MG63 (cell line): ENCODE results near the gene NFIC. TPM values are rescaled to one million over a fixed set of nuclear protein-coding genes. Genes with fewer than 3 reads are reported as not detected.
A peak's percentile ranks its signal among the peaks of the same experiment; 100 is the strongest.
"Not testable (repeated sequence)": the region's sequence is repeated elsewhere in the genome, so short reads cannot be mapped to it uniquely, and the experiment has no call there.

Experiments
- DNase-seq: peaks from one replicate; pipeline ENCODE4 v3.0.0-alpha.2; 2020
- H3K27me3 ChIP-seq: fragments of 250-450 bp; sonication (Bioruptor Pico); 2 replicates; pipeline ENCODE4 v1.5.1; 2020; ENCODE audit warnings: mild to moderate bottlenecking, moderate library complexity
- H3K36me3 ChIP-seq: fragments of 250-450 bp; sonication (Bioruptor Pico); 2 replicates; pipeline ENCODE4 v1.5.1; 2020; ENCODE audit warnings: mild to moderate bottlenecking, moderate library complexity
- H3K4me3 ChIP-seq: fragments of 250-450 bp; sonication (Bioruptor Pico); 2 replicates; pipeline ENCODE4 v1.5.1; 2020; ENCODE audit warnings: mild to moderate bottlenecking, moderate library complexity
- H3K9me3 ChIP-seq: fragments of 250-450 bp; sonication (Bioruptor Pico); 2 replicates; pipeline ENCODE4 v1.5.1; 2020; ENCODE audit warnings: mild to moderate bottlenecking, moderate library complexity
- total RNA-seq: library from RNA; depleted of rRNA; stranded (reverse); fragments of >200 nt; shearing (Covaris generic); gene quantifications from 2 replicates; pipeline ENCODE4 v1.2.3, GENCODE V29; 2014; ENCODE audit warnings: low replicate concordance

The NFIC gene
- total RNA-seq, 1 experiment from 2014 or later = 14.1 TPM

DNA sequence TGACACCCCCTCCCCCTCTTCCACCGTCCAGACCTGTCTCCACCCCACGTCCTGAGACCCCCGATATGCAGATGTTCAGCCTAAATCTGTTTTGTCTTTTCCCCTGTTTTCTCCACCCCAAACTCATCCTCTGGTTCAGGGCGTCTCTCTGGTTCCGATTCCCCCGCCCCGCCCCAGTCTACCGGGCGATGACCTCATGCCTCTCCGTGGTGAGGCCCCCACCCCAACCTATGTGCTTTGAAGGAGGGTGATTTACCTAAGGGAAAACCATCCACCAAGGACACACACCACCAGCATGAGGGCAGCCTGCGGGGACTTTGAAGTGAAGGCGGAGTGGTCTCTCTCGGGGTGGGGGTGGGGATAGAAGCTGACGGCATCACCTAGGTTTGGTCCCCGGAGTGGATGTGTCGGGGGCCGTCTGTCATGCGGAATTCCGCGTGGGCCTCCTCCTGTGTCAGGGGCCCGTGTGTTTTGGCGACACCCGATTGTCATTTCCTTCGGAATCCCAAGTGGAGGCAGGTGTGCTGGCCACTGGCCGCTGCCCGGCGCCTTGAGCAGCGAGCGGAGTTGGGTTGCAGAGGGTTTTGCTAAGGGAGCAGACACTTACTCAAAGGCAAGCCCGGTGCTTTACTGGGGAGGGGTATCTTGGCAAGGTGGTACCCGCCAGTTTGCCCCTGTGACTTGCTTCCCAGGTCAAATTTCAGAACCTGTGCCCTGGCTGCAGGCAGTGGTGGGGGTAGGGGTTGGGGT, 141.2 kb downstream of the NFIC start:
- Histone ChIP-seq H3K9me3 (no peaks in the 10 kb centered on the region), H3K27me3 (no peaks in the 10 kb centered on the region), H3K4me3 (peak overlapping the region; percentile 66), H3K36me3 (peaks cover 5% of the 10 kb centered on the region)
- DNase-seq = no peak

GRCh38 chr19:3508121-3508661, 141.8 kb downstream of the NFIC start:
- not testable (repeated sequence) for H3K9me3 ChIP-seq, H3K36me3 ChIP-seq

DNA sequence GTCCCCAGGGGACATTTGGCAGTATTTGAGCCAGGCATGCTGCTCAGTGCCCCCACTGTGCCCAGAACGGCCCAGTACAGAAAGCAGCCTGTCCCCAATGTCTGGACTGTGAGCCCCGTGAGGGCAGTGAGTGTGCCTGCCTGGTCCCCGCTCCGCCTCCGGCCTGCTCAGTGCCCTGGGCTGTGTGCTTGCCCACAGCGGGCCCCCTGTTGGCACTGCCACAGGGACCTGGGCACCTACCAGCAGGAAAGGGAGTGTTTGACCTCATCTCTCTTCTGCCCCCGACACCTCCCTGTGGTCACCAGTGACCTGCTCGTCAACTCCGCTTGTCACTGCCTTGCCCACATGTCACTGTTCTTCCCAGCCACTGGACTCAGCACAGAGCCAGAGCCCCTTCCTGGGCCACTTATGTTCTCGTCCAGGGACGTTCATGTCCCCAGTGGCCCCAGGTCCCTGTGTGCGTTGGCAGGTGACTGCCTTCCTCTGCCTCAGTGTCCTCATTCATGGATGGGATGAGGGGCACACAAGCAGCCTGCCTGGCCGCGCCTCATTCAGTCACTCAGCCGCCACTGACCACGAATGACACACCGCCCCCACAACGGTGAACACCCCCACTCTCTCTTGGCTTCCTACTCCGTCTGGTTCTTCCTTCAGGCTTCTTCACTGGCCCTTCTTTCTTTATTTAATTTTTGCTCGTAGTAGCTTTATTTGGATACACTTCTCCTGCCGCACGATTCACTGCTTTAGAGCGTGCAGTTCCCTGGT, 142.6 kb downstream of the NFIC start:
- DNase-seq = no peak
- Histone ChIP-seq H3K36me3 (peaks cover 5% of the 10 kb centered on the region), H3K9me3 (no peaks in the 10 kb centered on the region), H3K27me3 (no peaks in the 10 kb centered on the region), H3K4me3 (no peak overlapping the region)

More at GRCh38 chr19:3508121-3508661, 141.8 kb downstream of the NFIC start:
- not testable (repeated sequence) for DNase-seq, H3K27me3 ChIP-seq, H3K4me3 ChIP-seq

DNA sequence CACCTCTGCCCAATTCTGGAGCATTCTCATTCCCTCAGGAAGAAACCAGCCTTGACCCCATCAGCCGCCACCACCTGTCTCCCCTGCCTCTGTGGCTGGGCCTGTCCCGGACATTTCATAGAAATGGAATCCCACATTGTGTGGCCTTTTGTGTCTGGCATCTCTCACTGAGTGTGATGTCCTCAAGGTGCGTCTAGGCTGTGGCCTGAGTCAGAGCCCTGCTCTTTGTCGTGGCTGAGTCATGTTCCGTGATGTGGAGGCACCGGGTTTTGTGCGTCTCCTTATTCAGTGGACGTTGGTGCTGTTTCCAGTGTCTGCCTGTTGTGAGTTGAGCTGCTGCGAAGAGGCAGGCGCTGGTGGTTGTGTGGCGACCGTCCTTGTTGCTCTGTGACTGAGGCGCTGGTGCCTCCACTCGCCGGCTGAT, 143.2 kb downstream of the NFIC start:
- Histone ChIP-seq H3K4me3 (no peak overlapping the region), H3K27me3 (no peaks in the 10 kb centered on the region), H3K9me3 (no peaks in the 10 kb centered on the region), H3K36me3 (peaks cover 5% of the 10 kb centered on the region)
- no peak for DNase-seq

GRCh38 chr19:3510727-3511126, 144.3 kb downstream of the NFIC start:
- no peak overlapping the region for H3K4me3 ChIP-seq
- peaks cover 5% of the 10 kb centered on the region for H3K36me3 ChIP-seq
- DNase-seq = no peak
- no peaks in the 10 kb centered on the region for H3K27me3 ChIP-seq
- no peaks in the 10 kb centered on the region for H3K9me3 ChIP-seq

DNA sequence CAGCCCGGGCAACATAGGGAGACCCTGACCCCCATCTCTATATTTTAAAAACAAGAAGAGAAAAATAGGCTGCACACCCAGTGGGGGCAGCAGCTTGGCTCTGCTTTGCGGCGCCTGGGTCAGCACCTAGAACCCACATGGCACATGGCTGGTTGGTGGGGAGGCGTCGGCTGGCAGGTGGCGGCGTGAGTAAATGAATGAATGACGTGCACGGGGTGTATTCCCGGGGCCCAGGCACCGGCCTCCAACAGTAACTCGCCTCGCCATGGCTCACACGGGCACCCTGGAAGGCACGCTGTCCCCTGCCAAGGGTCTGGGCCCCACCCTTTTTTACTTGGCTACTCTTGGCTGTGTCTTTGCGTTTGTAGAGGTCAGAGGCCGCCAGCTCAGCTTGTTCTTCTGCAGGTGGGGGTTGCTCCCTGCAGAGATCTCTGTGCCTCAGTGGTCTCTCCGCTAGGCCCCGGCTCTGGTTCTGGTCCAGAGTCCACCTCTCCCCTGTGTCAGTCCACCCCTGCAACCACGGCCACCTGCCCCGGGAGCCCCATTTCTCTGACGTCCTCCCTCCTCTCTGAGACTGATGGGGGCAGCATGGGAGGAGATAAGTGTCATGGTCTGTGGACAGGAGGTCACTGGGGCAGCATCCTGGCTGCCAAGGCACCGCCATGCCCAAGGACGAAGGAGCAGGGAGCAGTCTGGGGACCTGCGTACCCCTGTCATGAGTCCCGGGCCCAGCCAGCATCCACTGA, 145.3 kb downstream of the NFIC start:
- no peak for DNase-seq
- Histone ChIP-seq H3K36me3 (peaks cover 5% of the 10 kb centered on the region), H3K9me3 (no peaks in the 10 kb centered on the region), H3K27me3 (no peaks in the 10 kb centered on the region), H3K4me3 (no peak overlapping the region)

GRCh38 chr19:3512562-3513228, 146.3 kb downstream of the NFIC start:
- H3K9me3 ChIP-seq = no peaks in the 10 kb centered on the region
- no peaks in the 10 kb centered on the region for H3K27me3 ChIP-seq
- peaks cover 5% of the 10 kb centered on the region for H3K36me3 ChIP-seq
- no peak for DNase-seq
- no peak overlapping the region for H3K4me3 ChIP-seq

DNA sequence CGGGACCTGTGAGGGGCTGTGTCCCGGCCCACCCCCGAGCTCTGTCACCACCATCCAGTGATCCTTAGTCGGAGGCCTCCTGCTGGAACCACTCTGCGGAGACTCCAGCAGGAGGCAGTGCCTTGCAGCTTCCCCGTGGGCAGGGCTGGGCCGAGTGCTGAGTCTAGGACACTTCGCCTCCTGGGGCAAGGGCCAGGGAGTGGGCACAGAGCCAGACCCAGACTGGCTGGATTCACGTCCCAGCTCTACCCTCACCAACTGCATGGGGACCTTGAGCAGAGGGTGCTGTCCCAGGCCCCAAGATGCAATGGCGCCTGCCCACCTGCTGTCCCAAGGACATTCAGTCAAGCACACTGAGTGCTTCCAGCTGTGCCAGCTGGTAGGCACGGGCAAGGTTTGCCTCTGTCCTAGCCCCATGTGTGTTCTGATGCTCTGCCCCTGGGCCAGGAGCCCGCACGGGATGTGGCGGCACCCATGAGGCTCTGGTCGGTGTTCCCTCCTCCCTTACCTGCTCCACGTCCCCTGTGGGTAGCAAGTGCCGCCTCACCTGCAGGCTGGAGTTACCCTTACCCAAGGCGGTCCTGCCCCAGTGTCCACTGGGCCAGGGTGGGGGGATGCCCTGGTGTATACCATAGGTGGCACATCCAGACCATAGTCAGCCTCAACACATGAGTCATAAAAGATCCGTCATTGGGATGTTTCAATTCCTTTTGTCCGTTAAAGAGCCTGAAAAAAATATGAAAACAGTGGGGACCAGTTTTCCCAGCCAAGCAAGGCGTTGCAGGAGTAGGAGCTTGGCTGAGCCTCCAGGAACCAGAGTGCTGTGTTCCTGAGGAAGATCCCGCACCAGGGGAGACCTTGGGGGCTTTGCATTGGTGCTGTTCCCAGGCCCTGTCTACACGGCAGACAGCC, 147.1 kb downstream of the NFIC start:
- Histone ChIP-seq H3K27me3 (no peaks in the 10 kb centered on the region), H3K9me3 (no peaks in the 10 kb centered on the region), H3K4me3 (no peak overlapping the region), H3K36me3 (peaks cover 5% of the 10 kb centered on the region)
- DNase-seq = no peak

- Histone ChIP-seq H3K27me3 (no peaks in the 10 kb centered on the region), H3K36me3 (no peaks in the 10 kb centered on the region; the same call in none of the 2 replicates), H3K9me3 (no peaks in the 10 kb centered on the region), H3K4me3 (no peak overlapping the region)
- no peak for DNase-seq
These were observed 148.5 kb downstream of the NFIC start for GRCh38 chr19:3514930-3515329.

DNA sequence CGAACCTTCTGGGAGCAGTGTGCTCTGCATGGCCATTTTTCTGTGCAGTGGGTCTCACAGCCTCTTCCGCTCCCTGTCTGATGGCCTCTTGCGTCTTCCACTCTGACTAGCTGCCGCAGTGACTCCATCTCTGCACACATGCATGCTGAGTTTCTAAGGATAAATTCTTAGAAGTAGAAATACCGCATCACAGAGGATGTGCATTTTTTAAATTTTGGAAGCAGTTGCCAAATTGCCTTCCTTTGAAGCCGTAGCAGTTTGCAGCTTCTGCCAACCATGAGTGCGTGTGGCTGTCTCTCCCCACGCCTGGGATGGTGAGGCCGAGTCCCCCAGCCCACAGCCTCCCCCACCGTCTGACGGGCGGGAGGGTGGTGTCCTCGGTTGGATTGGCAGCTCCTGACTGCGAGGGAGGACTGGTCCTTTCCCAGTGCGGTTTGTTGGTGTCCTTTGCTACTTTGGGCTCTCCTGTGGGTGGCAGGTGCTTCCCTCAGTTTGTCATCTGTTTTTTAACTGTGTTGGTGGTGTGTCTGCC, 149.6 kb downstream of the NFIC start:
- no peaks in the 10 kb centered on the region; the same call in 1 of the 2 replicates for H3K36me3 ChIP-seq
- DNase-seq = no peak
- no peaks in the 10 kb centered on the region for H3K9me3 ChIP-seq
- H3K4me3 ChIP-seq = no peak overlapping the region
- H3K27me3 ChIP-seq = no peaks in the 10 kb centered on the region

- Histone ChIP-seq H3K36me3 (no peaks in the 10 kb centered on the region), H3K4me3 (no peak overlapping the region), H3K9me3 (no peaks in the 10 kb centered on the region), H3K27me3 (no peaks in the 10 kb centered on the region)
- DNase-seq = no peak
These were observed 150.4 kb downstream of the NFIC start for GRCh38 chr19:3516675-3517207.

DNA sequence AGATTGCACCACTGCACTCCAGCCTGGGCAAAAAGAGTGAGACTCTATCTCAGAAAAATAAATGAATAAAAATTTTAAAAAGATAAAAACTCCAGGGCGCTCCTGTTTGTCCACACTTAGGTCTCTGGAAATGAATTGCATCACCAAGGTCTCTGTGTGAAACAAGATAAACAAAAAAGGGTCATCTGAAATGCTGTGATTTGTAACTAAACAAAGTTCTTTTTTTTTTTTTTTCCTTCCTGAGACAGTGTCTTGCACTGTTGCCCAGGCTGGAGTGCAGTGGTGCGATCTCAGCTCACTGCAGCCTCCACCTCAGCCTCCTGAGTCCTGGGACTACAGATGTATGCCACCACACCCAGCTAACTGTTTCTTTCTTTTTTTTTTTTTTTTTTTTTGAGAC, 151.3 kb downstream of the NFIC start:
- H3K4me3 ChIP-seq = no peak overlapping the region
- no peak for DNase-seq
- no peaks in the 10 kb centered on the region for H3K27me3 ChIP-seq
- H3K9me3 ChIP-seq = no peaks in the 10 kb centered on the region
- H3K36me3 ChIP-seq = no peaks in the 10 kb centered on the region

GRCh38 chr19:3518255-3518654, 151.9 kb downstream of the NFIC start:
- Histone ChIP-seq H3K27me3 (no peaks in the 10 kb centered on the region), H3K36me3 (no peaks in the 10 kb centered on the region), H3K9me3 (no peaks in the 10 kb centered on the region), H3K4me3 (no peak overlapping the region)
- DNase-seq = no peak

DNA sequence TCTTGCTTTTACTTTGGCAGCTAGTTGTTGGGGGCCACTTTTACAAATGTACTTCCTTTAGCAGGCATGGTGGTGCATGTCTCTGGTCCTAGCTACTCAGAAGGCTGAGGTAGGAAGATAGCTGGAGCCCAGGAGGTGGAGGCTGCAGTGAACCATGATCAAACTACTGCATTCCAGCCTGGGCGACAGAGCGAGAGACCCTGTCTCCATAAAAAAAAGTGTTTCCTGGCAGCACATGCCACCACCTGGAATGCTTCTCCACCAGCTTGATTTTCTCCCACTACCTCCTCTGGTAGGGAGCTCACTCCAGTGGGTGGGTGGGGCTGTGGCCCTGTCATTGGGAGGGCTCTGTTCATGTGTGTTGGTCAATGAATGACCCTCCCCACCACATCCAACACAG, 152.3 kb downstream of the NFIC start:
- no peak overlapping the region for H3K4me3 ChIP-seq
- H3K36me3 ChIP-seq = no peaks in the 10 kb centered on the region
- DNase-seq = no peak
- no peaks in the 10 kb centered on the region for H3K27me3 ChIP-seq
- no peaks in the 10 kb centered on the region for H3K9me3 ChIP-seq
